Activated B cell treated with CpG ODN at 0.5 μM for 24 hours (primary cell): ENCODE measurements around the gene PDE9A. TPM values are rescaled to one million over a fixed set of nuclear protein-coding genes. Genes with fewer than 3 reads are reported as not detected.

Experiments used
- ATAC-seq: fragments of 200-7000 bp; cut with Tn5 transposase; one replicate; pipeline ENCODE4 v1.10.0; 2021; ENCODE audit warnings: low read depth, mild to moderate bottlenecking, moderate library complexity
- CTCF ChIA-PET: fragments of 350-600 bp; sonication (Branson Sonifier 250); formaldehyde crosslinking; loops from one replicate; lab custom pipeline; 2021; ENCODE audit warnings: antibody characterized with exemption; lab: Charles Lee
- POLR2A ChIA-PET: fragments of 350-600 bp; sonication (Branson Sonifier 250); formaldehyde crosslinking; loops from one replicate; lab custom pipeline; 2021; ENCODE audit warnings: antibody characterized with exemption; lab: Charles Lee
- DNase-seq: peaks from one replicate; pipeline ENCODE4 v3.0.0; 2022
- H3K27ac Mint-ChIP-seq: one replicate; pipeline ENCODE4 v1.8.0; 2020; ENCODE audit warnings: mixed read lengths
- H3K27me3 Mint-ChIP-seq: one replicate; pipeline ENCODE4 v1.8.0; 2021; ENCODE audit warnings: mixed read lengths
- H3K36me3 Mint-ChIP-seq: one replicate; pipeline ENCODE4 v1.8.0; 2021; ENCODE audit warnings: low read depth, mixed read lengths
- H3K4me1 Mint-ChIP-seq: one replicate; pipeline ENCODE4 v1.8.0; 2021; ENCODE audit warnings: mixed read lengths
- H3K4me3 Mint-ChIP-seq: one replicate; pipeline ENCODE4 v1.8.0; 2020; ENCODE audit warnings: mild to moderate bottlenecking, mixed read lengths
- H3K9me3 Mint-ChIP-seq: one replicate; pipeline ENCODE4 v1.8.0; 2020; ENCODE audit warnings: mixed read lengths
- CTCF ChIP-seq: fragments of 200-600 bp; IDR thresholded peaks from one replicate; pipeline ENCODE4 v1.8.0; 2022; ENCODE audit warnings: antibody characterized with exemption, mild to moderate bottlenecking
- intact Hi-C: fragments of 100-400 bp; cut with micrococcal nuclease; formaldehyde crosslinking; loops from one replicate; pipeline ENCODE4 v1.15.1; 2024
- total RNA-seq: library from RNA; stranded (reverse); gene quantifications from 2 replicates; pipeline ENCODE4 v1.2.3, GENCODE V29; 2022

PDE9A gene
- total RNA-seq, 1 donor from 2014 or later: 0.58 TPM

- ChIA-PET CTCF (no interaction called here), POLR2A (no interaction called here)
- ATAC-seq: no peak
- no peak for TF ChIP-seq CTCF
- intact Hi-C loops: no loop called here
- Mint-ChIP-seq H3K27me3 (peaks cover 8% of the 10 kb centered on the region), H3K27ac (no peak overlapping the region), H3K4me1 (no peaks in the 10 kb centered on the region), H3K36me3 (no peaks in the 10 kb centered on the region), H3K9me3 (no peaks in the 10 kb centered on the region), H3K4me3 (no peak overlapping the region)
- no peak for DNase-seq
Measured at GRCh38 chr21:42644223-42645208, 8.9 kb upstream of the PDE9A start.

GRCh38 chr21:42645211-42646075 is 8.0 kb upstream of the PDE9A start:
- ChIA-PET POLR2A (no interaction called here), CTCF (no interaction called here)
- ATAC-seq (no peak), DNase-seq (no peak)
- Mint-ChIP-seq H3K9me3 (no peaks in the 10 kb centered on the region), H3K4me1 (no peaks in the 10 kb centered on the region), H3K36me3 (no peaks in the 10 kb centered on the region), H3K4me3 (no peak overlapping the region), H3K27me3 (peaks cover 7% of the 10 kb centered on the region), H3K27ac (no peak overlapping the region)
- no peak for TF ChIP-seq CTCF
- intact Hi-C loops: no loop called here

- no peak overlapping the region for H3K4me3 Mint-ChIP-seq
- intact Hi-C loops: no loop called here
- H3K27me3 Mint-ChIP-seq: peaks cover 11% of the 10 kb centered on the region
- ChIA-PET CTCF (no interaction called here), POLR2A (no interaction called here)
- H3K4me1 Mint-ChIP-seq: no peaks in the 10 kb centered on the region
- ATAC-seq (no peak), DNase-seq (no peak)
- H3K36me3 Mint-ChIP-seq: no peaks in the 10 kb centered on the region
- H3K27ac Mint-ChIP-seq: no peak overlapping the region
- no peak for TF ChIP-seq CTCF
- no peaks in the 10 kb centered on the region for H3K9me3 Mint-ChIP-seq
Measured at GRCh38 chr21:42646076-42646825, 7.2 kb upstream of the PDE9A start.

GRCh38 chr21:42646836-42647235 is 6.6 kb upstream of the PDE9A start:
- H3K4me3 Mint-ChIP-seq: no peak overlapping the region
- ATAC-seq (no peak), DNase-seq (no peak)
- no peaks in the 10 kb centered on the region for H3K9me3 Mint-ChIP-seq
- H3K4me1 Mint-ChIP-seq: no peaks in the 10 kb centered on the region
- TF ChIP-seq CTCF: no peak
- peaks cover 12% of the 10 kb centered on the region for H3K27me3 Mint-ChIP-seq
- ChIA-PET CTCF (no interaction called here), POLR2A (no interaction called here)
- intact Hi-C loops: no loop called here
- H3K27ac Mint-ChIP-seq: no peak overlapping the region
- H3K36me3 Mint-ChIP-seq: no peaks in the 10 kb centered on the region
